ENCODE results near the gene ARHGAP24.

Gene ARHGAP24

DNA sequence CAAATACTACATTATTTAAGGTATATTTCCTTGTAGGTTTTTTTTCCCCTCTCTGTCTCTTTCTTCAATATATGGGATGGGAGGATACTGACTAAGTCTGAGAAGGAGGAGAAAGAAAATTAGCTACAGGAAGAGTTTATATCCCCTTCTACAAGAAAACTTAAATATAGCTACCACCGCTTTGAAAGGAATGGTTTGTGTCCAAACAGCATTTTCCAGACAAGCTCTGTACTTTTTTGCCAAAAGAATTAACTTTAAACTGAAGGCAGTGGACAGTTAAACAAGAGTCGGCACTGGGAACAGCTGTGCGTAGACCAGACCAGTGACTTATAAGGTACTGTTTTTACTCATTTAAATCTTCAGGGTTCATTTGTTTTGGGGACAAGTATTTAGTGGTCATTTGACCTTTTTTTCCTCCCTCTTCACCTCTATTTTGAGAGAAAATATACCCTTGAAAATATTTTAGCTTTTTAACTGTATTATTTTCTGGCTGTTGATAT, 303.7 kb downstream of the ARHGAP24 start:
- DNase-seq (ENCODE audit: low read depth) = no peak

DNA sequence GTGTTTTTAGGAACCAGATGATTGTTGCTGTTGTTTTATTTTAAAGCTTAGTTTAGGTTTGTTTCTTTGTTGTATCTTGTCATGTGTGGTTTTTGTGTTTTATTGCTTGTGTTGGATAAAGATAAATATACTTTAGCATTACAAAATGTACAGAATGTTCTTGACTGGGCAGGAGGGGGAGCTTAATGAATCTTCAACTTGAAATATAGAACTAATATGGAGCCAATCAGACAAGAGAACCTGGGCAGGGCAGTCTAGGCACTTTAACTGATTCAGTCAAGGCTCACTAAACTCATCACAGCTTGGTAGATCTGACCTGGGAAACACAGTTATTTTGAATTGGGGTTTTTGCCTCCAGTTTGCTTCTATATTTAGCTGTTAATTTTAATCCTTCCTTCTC, 304.2 kb downstream of the ARHGAP24 start:
- no peak for DNase-seq (ENCODE audit: low read depth)

DNA sequence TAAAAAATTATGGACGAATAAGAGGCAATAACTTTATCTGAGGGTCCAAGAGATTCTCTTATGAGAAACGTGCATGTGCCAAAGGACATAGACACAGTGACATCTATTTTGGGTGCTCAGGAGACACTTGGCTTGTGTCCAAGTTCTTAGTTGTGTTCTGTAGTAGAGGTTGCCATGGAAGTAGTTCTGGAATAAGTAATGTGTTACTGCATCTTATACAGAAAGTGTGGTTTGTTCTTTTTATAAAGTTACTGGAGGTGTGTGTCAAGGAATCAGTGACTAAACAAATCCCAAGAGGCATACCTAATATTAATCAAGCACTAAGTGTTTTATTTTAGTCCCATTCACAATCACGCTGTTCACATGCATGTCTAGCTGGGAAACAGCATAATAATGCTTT, 305.7 kb downstream of the ARHGAP24 start:
- no peak for DNase-seq (ENCODE audit: low read depth)

- DNase-seq (ENCODE audit: low read depth) = no peak
Measured at GRCh38 chr4:85783483-85783882, 308.5 kb downstream of the ARHGAP24 start.

DNA sequence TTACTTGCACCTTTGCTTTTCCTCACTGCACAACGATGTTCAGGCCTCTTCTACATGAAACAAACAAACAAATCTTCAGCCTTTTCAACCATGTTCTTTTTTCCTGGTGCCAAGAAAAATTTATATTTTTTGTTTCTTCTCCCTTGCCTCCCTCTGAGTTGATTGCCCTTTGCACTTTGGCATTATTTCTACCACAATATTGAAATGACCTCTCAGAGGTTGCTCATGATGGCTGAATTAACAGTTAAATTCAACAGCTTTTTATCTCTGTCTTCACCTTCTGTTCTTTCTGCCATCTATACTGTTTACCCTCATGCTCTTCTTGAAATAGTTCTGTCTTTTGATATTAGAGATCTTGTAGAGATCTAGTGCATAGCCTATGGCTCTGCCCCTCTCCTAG, 308.9 kb downstream of the ARHGAP24 start:
- no peak for DNase-seq (ENCODE audit: low read depth)

GRCh38 chr4:85784348-85784747, 309.4 kb downstream of the ARHGAP24 start:
- DNase-seq (ENCODE audit: low read depth) = no peak

GRCh38 chr4:85784947-85785346, 310.0 kb downstream of the ARHGAP24 start:
- DNase-seq (ENCODE audit: low read depth) = no peak

GRCh38 chr4:85787133-85787532, 312.2 kb downstream of the ARHGAP24 start:
- no peak for DNase-seq (ENCODE audit: low read depth)

GRCh38 chr4:85788604-85789003, 313.7 kb downstream of the ARHGAP24 start:
- DNase-seq (ENCODE audit: low read depth) = no peak

- DNase-seq (ENCODE audit: low read depth) = no peak
Measured at GRCh38 chr4:85789241-85789640, 314.3 kb downstream of the ARHGAP24 start.

DNA sequence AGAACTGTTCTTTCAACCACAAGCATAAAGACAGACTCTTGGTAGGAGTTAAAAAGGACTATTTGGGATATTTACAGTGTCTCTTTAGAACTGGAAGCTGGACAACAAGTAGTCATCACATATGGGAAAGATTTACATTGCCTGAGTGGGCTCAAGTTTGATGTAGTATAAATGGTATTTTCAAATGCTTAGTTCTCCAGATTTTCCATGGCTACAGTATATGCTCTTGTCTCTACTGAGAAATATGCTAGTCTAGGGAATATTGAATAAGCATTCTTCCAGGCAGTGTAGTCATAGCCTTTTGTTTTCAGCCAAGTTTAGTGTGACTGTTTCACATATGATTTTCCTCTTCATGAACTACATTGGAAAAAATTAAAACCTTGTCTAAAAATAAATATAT, 315.6 kb downstream of the ARHGAP24 start:
- DNase-seq (ENCODE audit: low read depth) = no peak

DNA sequence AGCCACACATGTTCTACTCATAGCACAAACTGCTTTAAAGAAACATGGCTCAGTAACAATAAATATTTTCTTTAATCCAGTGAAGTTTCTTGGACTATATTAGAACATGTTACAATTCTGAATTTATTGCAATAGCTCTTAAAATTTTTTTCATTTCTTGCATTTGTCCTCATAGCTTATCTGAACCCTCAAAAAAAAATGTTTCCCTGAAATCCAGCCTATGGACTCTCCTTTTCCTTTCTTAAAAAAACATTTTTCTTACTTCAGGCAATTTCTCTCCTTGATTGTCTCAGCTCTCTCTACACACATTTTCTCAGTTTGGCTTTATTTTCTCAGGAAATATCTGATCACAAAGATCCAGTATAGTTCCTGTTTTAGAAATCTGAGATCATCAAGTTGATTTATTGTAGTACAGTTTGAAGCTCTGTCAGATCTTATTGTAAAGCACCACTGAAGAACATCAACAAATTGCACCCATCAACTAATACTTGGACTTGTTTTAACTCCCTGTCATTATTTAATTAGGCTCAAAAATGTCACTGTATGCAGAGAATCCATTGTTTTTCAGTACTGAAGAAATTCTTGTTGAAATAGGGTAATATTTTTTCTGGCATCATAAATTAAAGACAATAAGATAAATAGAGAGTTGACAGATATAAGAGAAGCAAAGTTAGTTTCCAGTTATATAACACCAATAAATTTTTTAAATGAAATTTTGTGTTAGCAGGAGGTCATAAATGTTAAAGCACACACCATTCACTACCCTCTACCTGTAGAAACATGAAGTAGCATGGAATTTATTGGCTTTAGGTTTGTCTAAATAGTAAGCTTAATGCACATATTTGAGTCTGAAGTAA, 317.7 kb downstream of the ARHGAP24 start:
- DNase-seq (ENCODE audit: low read depth) = no peak

DNA sequence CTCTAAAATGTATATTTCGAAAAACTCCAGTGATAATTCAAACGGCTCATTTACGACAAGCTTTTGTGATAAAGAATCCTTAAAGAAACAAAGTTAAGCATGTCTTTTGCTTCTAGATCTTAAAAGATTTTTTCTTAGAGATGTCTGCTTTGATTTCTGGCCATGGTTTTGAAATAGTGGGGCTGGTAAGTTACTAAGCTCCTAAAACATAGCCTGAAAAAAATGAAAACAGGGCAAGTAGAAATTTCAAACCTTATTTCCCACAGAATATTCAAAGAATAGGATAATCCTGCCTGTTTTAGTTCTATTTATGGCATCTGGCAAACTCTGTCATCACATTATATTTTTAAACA, 318.3 kb downstream of the ARHGAP24 start:
- DNase-seq (ENCODE audit: low read depth) = no peak

DNA sequence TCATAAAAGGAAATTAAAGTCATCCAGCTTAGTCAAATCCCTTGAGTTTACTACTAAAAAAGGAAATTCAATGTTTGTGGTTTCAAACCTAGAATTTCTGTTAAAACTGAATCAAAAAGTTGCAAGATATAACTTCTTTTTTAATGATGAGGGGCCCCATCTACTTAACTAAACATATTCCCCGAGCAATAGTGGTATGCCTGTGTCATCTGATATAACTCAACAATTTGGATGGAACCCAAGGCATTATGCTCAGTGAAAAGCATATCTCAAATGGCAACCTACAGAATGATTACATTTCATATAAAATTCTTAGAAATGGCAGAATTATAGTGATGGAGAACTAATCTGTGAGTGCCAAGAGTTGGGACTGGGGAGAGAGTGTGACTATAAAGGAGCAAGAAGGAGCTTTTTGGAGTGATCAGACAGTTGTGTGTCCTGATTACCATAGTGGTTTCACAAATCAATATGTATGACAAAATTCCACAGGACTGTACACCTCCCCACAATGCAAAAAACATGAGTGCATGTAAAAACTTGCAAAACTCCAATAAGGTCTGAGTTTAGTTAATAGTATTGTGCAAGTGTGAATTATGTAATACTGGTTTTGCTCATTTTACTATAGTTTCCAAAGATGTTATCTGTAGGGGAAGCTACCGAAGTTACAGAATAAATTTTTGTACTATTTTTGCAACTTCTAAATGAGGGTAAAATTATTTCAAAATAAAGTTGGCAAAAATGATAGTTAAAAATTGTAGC, 323.2 kb downstream of the ARHGAP24 start:
- DNase-seq (ENCODE audit: low read depth) = no peak

DNA sequence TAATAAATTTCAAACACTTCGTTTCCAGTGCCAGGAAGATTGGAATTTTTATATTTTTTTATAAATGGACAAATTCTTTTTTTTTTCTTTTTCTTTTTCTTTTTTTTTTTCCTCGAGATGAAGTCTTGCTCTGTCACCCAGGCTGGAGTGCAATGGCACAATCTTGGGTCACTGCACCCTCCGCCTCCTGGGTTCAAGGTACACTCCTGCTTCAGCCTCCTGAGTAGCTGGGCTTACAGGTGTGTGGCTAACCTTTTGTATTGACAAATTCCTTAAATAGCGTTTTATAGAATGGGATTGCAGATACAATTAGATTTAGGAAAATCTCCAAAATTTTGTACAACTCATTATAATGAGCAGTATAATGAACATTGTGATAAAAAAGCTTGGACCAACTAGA, 328.9 kb downstream of the ARHGAP24 start:
- DNase-seq (ENCODE audit: low read depth) = no peak

DNA sequence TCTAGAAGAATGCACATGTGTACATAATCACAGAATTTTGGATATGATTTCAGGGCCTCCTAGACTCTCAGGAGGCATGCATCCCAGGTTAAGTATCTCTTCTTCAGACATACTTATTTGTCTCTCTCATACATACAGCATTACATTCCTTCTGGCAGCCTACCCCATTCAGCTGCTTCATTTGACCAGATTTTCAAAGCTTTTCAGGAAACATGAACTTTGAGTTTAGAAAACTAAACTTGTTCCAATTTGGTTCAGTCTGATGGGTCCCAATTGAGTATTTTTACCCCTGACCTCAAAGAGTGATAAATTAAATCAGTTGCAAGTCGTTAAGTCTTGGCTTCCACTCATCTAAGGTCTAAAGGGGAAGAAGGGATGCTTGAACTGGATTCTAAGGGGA, 330.9 kb downstream of the ARHGAP24 start:
- no peak for DNase-seq (ENCODE audit: low read depth)

DNA sequence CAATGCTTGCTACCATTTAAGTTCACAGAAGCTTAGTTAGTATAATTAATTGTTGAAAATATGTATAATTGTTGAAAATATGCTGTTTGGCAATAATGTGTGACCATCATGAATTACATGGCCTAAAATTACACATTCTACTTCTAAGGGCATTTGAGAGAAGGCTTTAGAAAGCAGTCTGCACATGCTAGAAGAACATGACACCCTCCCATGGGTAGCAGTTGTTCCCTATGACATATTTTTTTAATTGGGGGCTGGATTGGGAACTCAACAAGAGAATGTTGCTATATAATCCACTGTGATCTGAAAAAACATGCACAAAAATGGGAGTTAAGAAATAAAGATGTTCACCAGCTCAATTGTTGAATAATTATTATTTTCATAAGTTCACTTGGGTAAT, 331.4 kb downstream of the ARHGAP24 start:
- DNase-seq (ENCODE audit: low read depth) = no peak

DNA sequence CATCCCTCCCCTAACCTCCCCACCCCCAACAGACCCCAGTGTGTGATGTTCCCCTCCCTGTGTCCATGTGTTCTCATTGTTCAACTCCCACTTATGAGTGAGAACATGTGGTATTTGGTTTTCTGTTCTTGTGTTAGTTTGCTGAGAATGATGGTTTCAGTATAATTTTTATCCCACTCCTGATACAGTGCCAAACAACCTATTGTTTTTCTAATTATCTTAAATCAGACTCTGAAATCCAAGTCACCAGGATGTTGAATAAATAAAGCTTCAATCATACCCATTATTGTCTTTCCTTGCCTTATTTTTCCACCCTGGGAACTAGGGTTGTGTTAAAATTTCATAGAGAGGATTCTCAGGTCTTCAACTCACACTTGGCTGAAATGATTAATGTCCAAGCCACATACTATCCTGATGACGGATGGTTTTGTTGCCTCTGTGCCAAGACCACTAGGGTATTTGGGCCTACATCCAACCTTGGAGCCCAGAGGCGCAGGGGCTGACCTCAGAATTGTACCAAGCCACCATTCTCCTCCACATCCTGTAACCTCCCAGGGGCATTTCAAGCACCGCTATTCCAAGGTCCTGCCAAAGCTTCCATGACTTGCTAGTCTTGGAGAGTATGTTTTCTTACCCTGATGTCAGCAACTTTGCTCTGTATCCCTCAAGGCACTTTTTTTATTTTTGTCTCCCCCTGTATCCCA, 332.4 kb downstream of the ARHGAP24 start:
- DNase-seq (ENCODE audit: low read depth) = no peak

- no peak for DNase-seq (ENCODE audit: low read depth)
Measured at GRCh38 chr4:85808104-85808503, 333.2 kb downstream of the ARHGAP24 start.

- DNase-seq (ENCODE audit: low read depth) = no peak
Measured at GRCh38 chr4:85808864-85809263, 333.9 kb downstream of the ARHGAP24 start.

- no peak for DNase-seq (ENCODE audit: low read depth)
Measured at GRCh38 chr4:85812776-85813175, 337.8 kb downstream of the ARHGAP24 start.

DNA sequence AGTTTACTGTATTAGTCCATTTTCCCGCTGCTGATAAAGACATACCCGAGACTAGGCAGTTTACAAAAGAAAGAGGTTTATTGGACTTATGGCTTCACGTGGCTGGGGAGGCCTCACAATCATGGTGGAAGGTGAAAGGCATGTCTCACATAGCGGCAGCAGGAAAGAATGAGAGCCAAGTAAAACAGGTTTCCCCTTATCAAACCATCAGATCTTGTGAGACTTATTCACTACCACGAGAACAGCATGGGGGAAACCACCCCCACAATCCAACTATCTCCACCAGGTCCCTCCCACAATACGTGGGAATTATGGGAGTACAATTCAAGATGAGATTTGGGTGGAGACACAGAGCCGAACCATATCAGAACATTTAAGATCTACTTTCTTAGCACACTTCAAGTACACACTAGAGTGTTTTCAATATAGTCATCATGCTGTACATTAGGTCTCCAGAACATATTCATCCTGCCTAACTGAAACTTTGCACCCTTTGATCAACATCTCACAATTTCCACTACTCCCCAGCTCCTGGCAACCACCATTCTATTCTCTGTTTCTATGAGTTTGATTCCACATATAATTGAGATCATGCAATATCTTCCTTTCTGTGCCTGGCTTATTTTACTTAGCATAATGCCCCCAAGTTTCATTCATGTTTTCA, 341.0 kb downstream of the ARHGAP24 start:
- DNase-seq (ENCODE audit: low read depth) = no peak

Data from stimulated activated CD8-positive, alpha-beta memory T cell treated with anti-CD3 and anti-CD28 coated beads, Interleukin-12 subunit alpha, Interleukin-12 subunit beta, amount 100 ng/mL, for 4 hours (primary cell).